GM18909 (cell line): ENCODE data around the gene IYD.
"Not testable (repeated sequence)": the region's sequence is repeated elsewhere in the genome, so short reads cannot be mapped to it uniquely, and the experiment has no call there.

Experiments
- ATAC-seq: cut with Tn5 transposase; IDR thresholded peaks from one replicate; pipeline ENCODE4 v1.9.1; 2021; ENCODE audit warnings: mild to moderate bottlenecking; ENCODE audit not compliant: unreplicated experiment, poor library complexity

The IYD gene

GRCh38 chr6:150349546-150349945 lies 19.3 kb upstream of the IYD start:
- no peak for ATAC-seq

GRCh38 chr6:150352321-150353296 lies 16.2 kb upstream of the IYD start:
- ATAC-seq = no peak

- ATAC-seq = no peak
Measured at GRCh38 chr6:150353445-150353844, 15.4 kb upstream of the IYD start.

GRCh38 chr6:150354754-150355571 lies 13.8 kb upstream of the IYD start:
- ATAC-seq = no peak

- no peak for ATAC-seq
Measured at GRCh38 chr6:150355932-150356331, 12.9 kb upstream of the IYD start.

GRCh38 chr6:150361876-150362275 lies 6.9 kb upstream of the IYD start:
- no peak for ATAC-seq

- ATAC-seq = no peak
Measured at GRCh38 chr6:150363733-150364132, 5.1 kb upstream of the IYD start.

- ATAC-seq = no peak
Measured at GRCh38 chr6:150366118-150366778, 2.6 kb upstream of the IYD start.

GRCh38 chr6:150369408-150369807 lies 596 bp downstream of the IYD start:
- no peak for ATAC-seq

- ATAC-seq = no peak
Measured at GRCh38 chr6:150370112-150370511, 1.3 kb downstream of the IYD start.

- ATAC-seq = no peak
Measured at GRCh38 chr6:150371356-150371755, 2.5 kb downstream of the IYD start.

GRCh38 chr6:150372051-150372450 lies 3.2 kb downstream of the IYD start:
- no peak for ATAC-seq

GRCh38 chr6:150373260-150373701 lies 4.5 kb downstream of the IYD start:
- no peak for ATAC-seq

- not testable (repeated sequence) for ATAC-seq
Measured at GRCh38 chr6:150374346-150374745, 5.5 kb downstream of the IYD start.

- no peak for ATAC-seq
Measured at GRCh38 chr6:150377211-150377781, 8.5 kb downstream of the IYD start.

- ATAC-seq = no peak
Measured at GRCh38 chr6:150380256-150380655, 11.4 kb downstream of the IYD start.

- no peak for ATAC-seq
Measured at GRCh38 chr6:150382171-150382570, 13.4 kb downstream of the IYD start.

GRCh38 chr6:150391414-150391813 lies 22.6 kb downstream of the IYD start:
- ATAC-seq = no peak

GRCh38 chr6:150391890-150392289 lies 23.1 kb downstream of the IYD start:
- ATAC-seq = no peak
